Stimulated activated CD4-positive, alpha-beta T cell treated with anti-CD3 and anti-CD28 coated beads, Interleukin-4, amount 100 ng/mL, for 48 hours (primary cell): Measurements from ENCODE around the gene OR10A3.

Source experiments
- DNase-seq, 2 donors: peaks; one replicate each; pipeline ENCODE4 v3.0.0-alpha.2; 2020; ENCODE audit warnings: low read depth in 2 of 2

OR10A3 gene

GRCh38 chr11:7936615-7937014, 4.9 kb downstream of the OR10A3 start:
- DNase-seq, result no peak

GRCh38 chr11:7931168-7931567, 10.3 kb downstream of the OR10A3 start, which contains the start of gene OR10A6:
Gene OR10A6 (minus strand): TSS chr11:7931268. CDS start chr11:7928662, 2,606 bp downstream.
- no peak for DNase-seq

- DNase-seq, result no peak
These were observed 13.9 kb downstream of the OR10A3 start for GRCh38 chr11:7927635-7928034.

- no peak for DNase-seq
These were observed 17.0 kb downstream of the OR10A3 start for GRCh38 chr11:7924536-7924935.

- no peak for DNase-seq
These were observed 23.4 kb downstream of the OR10A3 start for GRCh38 chr11:7918141-7918540.

GRCh38 chr11:7911011-7911410, 30.5 kb downstream of the OR10A3 start:
- DNase-seq, result no peak

- no peak for DNase-seq
These were observed 31.2 kb downstream of the OR10A3 start for GRCh38 chr11:7910286-7910788.

GRCh38 chr11:7909585-7910285, 31.8 kb downstream of the OR10A3 start:
- no peak for DNase-seq

- no peak for DNase-seq
These were observed 34.4 kb downstream of the OR10A3 start for GRCh38 chr11:7907121-7907520.

GRCh38 chr11:7906481-7906880, 35.0 kb downstream of the OR10A3 start:
- DNase-seq, result no peak

GRCh38 chr11:7905961-7906429, 35.5 kb downstream of the OR10A3 start:
- no peak for DNase-seq

- DNase-seq, result no peak
These were observed 36.0 kb downstream of the OR10A3 start for GRCh38 chr11:7905549-7905948.

- DNase-seq, result no peak
These were observed 36.6 kb downstream of the OR10A3 start for GRCh38 chr11:7904917-7905316.

- DNase-seq, result no peak
These were observed 37.6 kb downstream of the OR10A3 start for GRCh38 chr11:7903940-7904339.

GRCh38 chr11:7901319-7901854, 40.1 kb downstream of the OR10A3 start:
- no peak for DNase-seq

GRCh38 chr11:7900686-7901085, 40.8 kb downstream of the OR10A3 start:
- no peak for DNase-seq

- no peak for DNase-seq
These were observed 42.1 kb downstream of the OR10A3 start for GRCh38 chr11:7899418-7899817.

GRCh38 chr11:7898666-7899283, 42.7 kb downstream of the OR10A3 start:
- DNase-seq, result no peak

- DNase-seq, result no peak
These were observed 45.3 kb downstream of the OR10A3 start for GRCh38 chr11:7896009-7896785.

GRCh38 chr11:7894251-7894650, 47.3 kb downstream of the OR10A3 start:
- no peak for DNase-seq

GRCh38 chr11:7893796-7894195, 47.7 kb downstream of the OR10A3 start:
- DNase-seq, result no peak

GRCh38 chr11:7892840-7893254, 48.7 kb downstream of the OR10A3 start:
- DNase-seq, result no peak
